ENCODE results near the gene BPIFA2. TPM values are rescaled to one million over a fixed set of nuclear protein-coding genes. Genes with fewer than 3 reads are reported as not detected.

Gene BPIFA2
- total RNA-seq, 4 donors from 2014 or later: not detected

Other genes starting within 250 kb of the BPIFA2 start
- not detected for gene SUN5, start 163.7 kb upstream of the BPIFA2 start, total RNA-seq
- not detected for gene BPIFB2, start 160.5 kb upstream of the BPIFA2 start, total RNA-seq
- not detected for gene BPIFB6, start 136.5 kb upstream of the BPIFA2 start, total RNA-seq
- gene BPIFB3, start 114.3 kb upstream of the BPIFA2 start, total RNA-seq: not detected
- gene BPIFB4, start 88.5 kb upstream of the BPIFA2 start, total RNA-seq: not detected
- not detected for gene BPIFA3, start 49.2 kb downstream of the BPIFA2 start, total RNA-seq
- gene BPIFA1, start 67.8 kb downstream of the BPIFA2 start, total RNA-seq: not detected
- not detected for gene BPIFB1, start 115.1 kb downstream of the BPIFA2 start, total RNA-seq
- gene CDK5RAP1, start 233.4 kb downstream of the BPIFA2 start, total RNA-seq: 10 to 100 TPM; 26.6 to 41.8 (median 37.8) TPM